PC-3 (cell line): ENCODE data around the gene MMP23B.

Experiments
- EZH2 ChIP-seq: fragments of 300-600 bp; sonication (generic); IDR thresholded peaks from one replicate; pipeline ENCODE4 v1.6.1; 2017; ENCODE audit warnings: antibody characterized with exemption, mild to moderate bottlenecking, low read length; ENCODE audit not compliant: unreplicated experiment
- EZH2phosphoT487 ChIP-seq: fragments of 300-600 bp; sonication (generic); IDR thresholded peaks from 2 replicates; pipeline ENCODE4 v1.6.1; 2018; ENCODE audit warnings: mild to moderate bottlenecking, antibody characterized with exemption, low read length, borderline replicate concordance
- TF ChIP-seq, protein P1 (sequence below): fragments of 300-600 bp; sonication (generic); conservative IDR thresholded peaks from 2 replicates; pipeline ENCODE4 v1.5.1; 2017; ENCODE audit warnings: antibody characterized with exemption, low read depth, mild to moderate bottlenecking, low read length

DNA sequence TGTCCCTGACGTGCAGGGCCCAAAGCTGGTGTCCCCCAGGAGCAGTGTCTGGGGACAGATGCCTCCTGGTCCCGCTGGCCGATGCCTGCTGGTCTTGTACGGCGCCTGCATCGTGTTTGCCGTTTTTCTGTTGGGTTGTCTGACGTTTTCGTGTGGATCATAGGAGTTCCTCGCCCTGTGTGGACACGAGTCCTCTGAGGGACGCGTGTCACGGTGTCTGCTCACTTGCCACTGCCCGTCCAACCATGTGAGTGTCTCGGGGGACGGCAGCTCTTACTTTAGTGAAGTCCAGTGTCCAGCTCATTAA is 9.2 kb upstream of the MMP23B start:
- TF ChIP-seq, protein P1, sequence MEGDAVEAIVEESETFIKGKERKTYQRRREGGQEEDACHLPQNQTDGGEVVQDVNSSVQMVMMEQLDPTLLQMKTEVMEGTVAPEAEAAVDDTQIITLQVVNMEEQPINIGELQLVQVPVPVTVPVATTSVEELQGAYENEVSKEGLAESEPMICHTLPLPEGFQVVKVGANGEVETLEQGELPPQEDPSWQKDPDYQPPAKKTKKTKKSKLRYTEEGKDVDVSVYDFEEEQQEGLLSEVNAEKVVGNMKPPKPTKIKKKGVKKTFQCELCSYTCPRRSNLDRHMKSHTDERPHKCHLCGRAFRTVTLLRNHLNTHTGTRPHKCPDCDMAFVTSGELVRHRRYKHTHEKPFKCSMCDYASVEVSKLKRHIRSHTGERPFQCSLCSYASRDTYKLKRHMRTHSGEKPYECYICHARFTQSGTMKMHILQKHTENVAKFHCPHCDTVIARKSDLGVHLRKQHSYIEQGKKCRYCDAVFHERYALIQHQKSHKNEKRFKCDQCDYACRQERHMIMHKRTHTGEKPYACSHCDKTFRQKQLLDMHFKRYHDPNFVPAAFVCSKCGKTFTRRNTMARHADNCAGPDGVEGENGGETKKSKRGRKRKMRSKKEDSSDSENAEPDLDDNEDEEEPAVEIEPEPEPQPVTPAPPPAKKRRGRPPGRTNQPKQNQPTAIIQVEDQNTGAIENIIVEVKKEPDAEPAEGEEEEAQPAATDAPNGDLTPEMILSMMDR: no peak
- TF ChIP-seq EZH2 (no peak), EZH2phosphoT487 (no peak)
